PC-3 (cell line): Measurements from ENCODE around the gene CCDC91. TPM values are rescaled to one million over a fixed set of nuclear protein-coding genes. Genes with fewer than 3 reads are reported as not detected.
"Not testable (repeated sequence)": the region's sequence is repeated elsewhere in the genome, so short reads cannot be mapped to it uniquely, and the experiment has no call there.

Source experiments
- ATAC-seq: fragments of 200-7000 bp; cut with Tn5 transposase; 2 replicates; pipeline ENCODE4 v1.9.1; 2020; ENCODE audit warnings: mild to moderate bottlenecking, moderate library complexity
- BruUV-seq: library from RNA; stranded (reverse); fragments of 400-500 nt; replicated peaks from 2 replicates; lab custom pipeline; 2021; lab: Mats Ljungman, UMichigan
- CTCF ChIA-PET: fragments of 300-600 bp; sonication (Branson Sonifier 250); formaldehyde crosslinking; loops from one replicate; lab custom pipeline; 2022; ENCODE audit warnings: antibody characterized with exemption; lab: Charles Lee
- POLR2A ChIA-PET: fragments of 300-600 bp; sonication (Branson Sonifier 250); formaldehyde crosslinking; loops from one replicate; lab custom pipeline; 2022; ENCODE audit warnings: antibody characterized with exemption; ENCODE audit not compliant: unreplicated experiment; lab: Charles Lee
- DNase-seq: peaks from one replicate; pipeline ENCODE4 v3.0.0-alpha.2; 2015
- H2AFZ ChIP-seq: fragments of 300-600 bp; sonication (generic); 2 replicates; pipeline ENCODE4 v1.6.0; 2016; ENCODE audit warnings: antibody characterized with exemption, low read length
- H3F3A ChIP-seq: fragments of 300-600 bp; sonication (generic); one replicate; pipeline ENCODE4 v1.6.0; 2017; ENCODE audit warnings: antibody characterized with exemption, low read length, control low read depth, mild to moderate bottlenecking; ENCODE audit not compliant: unreplicated experiment
- H3K27ac ChIP-seq: fragments of 300-600 bp; sonication (generic); 2 replicates; pipeline ENCODE4 v1.5.1; 2016; ENCODE audit warnings: mild to moderate bottlenecking, low read length
- H3K27me3 ChIP-seq: fragments of 300-600 bp; sonication (generic); 2 replicates; pipeline ENCODE4 v1.6.1; 2016; ENCODE audit warnings: low read length, mixed read lengths
- H3K36me3 ChIP-seq: fragments of 300-600 bp; sonication (generic); 2 replicates; pipeline ENCODE4 v1.6.1; 2016; ENCODE audit warnings: low read depth, mixed run types, low read length, mixed read lengths
- H3K4me1 ChIP-seq: fragments of 300-600 bp; sonication (generic); 2 replicates; pipeline ENCODE4 v1.5.1; 2016; ENCODE audit warnings: low read length; ENCODE audit not compliant: insufficient read depth
- H3K4me2 ChIP-seq: fragments of 300-600 bp; sonication (generic); 2 replicates; pipeline ENCODE4 v1.6.0; 2016; ENCODE audit warnings: low read length
- H3K4me3 ChIP-seq: fragments of 300-600 bp; sonication (generic); 2 replicates; pipeline ENCODE4 v1.5.1; 2016; ENCODE audit warnings: mild to moderate bottlenecking, low read length, mixed read lengths
- H3K79me2 ChIP-seq: fragments of 300-600 bp; sonication (generic); 2 replicates; pipeline ENCODE4 v1.6.1; 2017; ENCODE audit warnings: low read length, mixed read lengths
- H3K9ac ChIP-seq: fragments of 300-600 bp; sonication (generic); 2 replicates; pipeline ENCODE4 v1.6.0; 2016; ENCODE audit warnings: mild to moderate bottlenecking, low read length
- H3K9me2 ChIP-seq: fragments of 300-600 bp; sonication (generic); replicated peaks from 2 replicates; pipeline ENCODE4 v1.6.1; 2016; ENCODE audit warnings: mixed run types, low read length, mixed read lengths
- H3K9me3 ChIP-seq: fragments of 300-600 bp; sonication (generic); 2 replicates; pipeline ENCODE4 v1.6.1; 2016; ENCODE audit warnings: low read length, mixed read lengths
- H4K20me1 ChIP-seq: fragments of 300-600 bp; sonication (generic); 2 replicates; pipeline ENCODE4 v1.6.1; 2016; ENCODE audit warnings: low read length, mixed read lengths
- EZH2 ChIP-seq: fragments of 300-600 bp; sonication (generic); IDR thresholded peaks from one replicate; pipeline ENCODE4 v1.6.1; 2017; ENCODE audit warnings: antibody characterized with exemption, mild to moderate bottlenecking, low read length; ENCODE audit not compliant: unreplicated experiment
- EZH2phosphoT487 ChIP-seq: fragments of 300-600 bp; sonication (generic); IDR thresholded peaks from 2 replicates; pipeline ENCODE4 v1.6.1; 2018; ENCODE audit warnings: mild to moderate bottlenecking, antibody characterized with exemption, low read length, borderline replicate concordance
- intact Hi-C: fragments of 100-400 bp; cut with micrococcal nuclease; formaldehyde crosslinking; loops from 2 replicates; pipeline ENCODE4 v1.9.0; 2023
- total RNA-seq: library from RNA; depleted of rRNA; stranded (reverse); fragments of >200 nt; gene quantifications from 2 replicates; pipeline ENCODE4 v1.2.3, GENCODE V29; 2014
- TF ChIP-seq, protein P1 (sequence below): fragments of 300-600 bp; sonication (generic); conservative IDR thresholded peaks from 2 replicates; pipeline ENCODE4 v1.5.1; 2017; ENCODE audit warnings: antibody characterized with exemption, low read depth, mild to moderate bottlenecking, low read length

CCDC91 gene
- total RNA-seq, 1 experiment from 2014 or later, result 15.7 TPM

DNA sequence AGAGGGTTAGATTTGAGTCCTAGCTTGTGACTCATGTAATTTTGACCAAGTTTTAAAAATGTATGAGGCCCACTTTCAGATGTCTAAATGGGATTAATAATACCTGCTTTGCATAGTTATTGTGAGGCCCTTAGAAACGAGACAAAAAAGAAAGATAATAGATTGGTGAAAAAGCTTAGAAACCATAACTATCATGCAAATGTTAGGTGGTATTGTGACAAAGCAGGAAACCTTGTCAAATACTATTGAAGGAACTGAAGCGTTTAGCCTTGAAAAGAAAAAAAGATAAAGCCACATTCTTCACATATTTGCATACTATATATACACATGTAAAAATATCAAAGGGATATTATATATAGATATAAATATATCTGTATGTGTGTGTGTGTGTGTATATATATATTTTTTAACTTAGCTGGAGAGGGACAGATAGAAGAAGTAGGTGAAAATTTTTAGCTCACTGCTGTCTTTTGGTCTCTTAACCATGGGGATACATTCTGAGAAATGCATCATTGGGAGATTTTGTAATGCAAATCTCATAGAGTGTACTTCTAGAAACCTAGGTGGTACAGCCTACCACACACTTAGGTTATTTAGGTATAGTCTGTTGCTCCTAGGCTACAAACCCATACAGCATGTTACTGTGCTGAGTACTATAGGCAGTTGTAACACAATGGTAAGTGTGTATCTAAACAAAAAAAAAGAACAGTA, 270.3 kb downstream of the CCDC91 start:
- Histone ChIP-seq H2AFZ (no peak overlapping the region), H3K79me2 (no peaks in the 10 kb centered on the region), H3K27ac (no peak overlapping the region), H3K4me1 (no peaks in the 10 kb centered on the region), H3K9me3 (no peaks in the 10 kb centered on the region), H3F3A (no peaks in the 10 kb centered on the region), H3K9ac (no peak overlapping the region), H3K36me3 (no peaks in the 10 kb centered on the region), H3K27me3 (no peaks in the 10 kb centered on the region), H3K9me2 (no peaks in the 10 kb centered on the region), H4K20me1 (no peaks in the 10 kb centered on the region), H3K4me2 (no peak overlapping the region), H3K4me3 (no peak overlapping the region)
- CTCF ChIA-PET, result no interaction called here
- POLR2A ChIA-PET, result no interaction called here
- intact Hi-C loops, result no loop called here
- ATAC-seq (no peak), DNase-seq (no peak)
- BruUV-seq, result no TSS peak
- TF ChIP-seq EZH2 (no peak), EZH2phosphoT487 (no peak)
- TF ChIP-seq, protein P1, sequence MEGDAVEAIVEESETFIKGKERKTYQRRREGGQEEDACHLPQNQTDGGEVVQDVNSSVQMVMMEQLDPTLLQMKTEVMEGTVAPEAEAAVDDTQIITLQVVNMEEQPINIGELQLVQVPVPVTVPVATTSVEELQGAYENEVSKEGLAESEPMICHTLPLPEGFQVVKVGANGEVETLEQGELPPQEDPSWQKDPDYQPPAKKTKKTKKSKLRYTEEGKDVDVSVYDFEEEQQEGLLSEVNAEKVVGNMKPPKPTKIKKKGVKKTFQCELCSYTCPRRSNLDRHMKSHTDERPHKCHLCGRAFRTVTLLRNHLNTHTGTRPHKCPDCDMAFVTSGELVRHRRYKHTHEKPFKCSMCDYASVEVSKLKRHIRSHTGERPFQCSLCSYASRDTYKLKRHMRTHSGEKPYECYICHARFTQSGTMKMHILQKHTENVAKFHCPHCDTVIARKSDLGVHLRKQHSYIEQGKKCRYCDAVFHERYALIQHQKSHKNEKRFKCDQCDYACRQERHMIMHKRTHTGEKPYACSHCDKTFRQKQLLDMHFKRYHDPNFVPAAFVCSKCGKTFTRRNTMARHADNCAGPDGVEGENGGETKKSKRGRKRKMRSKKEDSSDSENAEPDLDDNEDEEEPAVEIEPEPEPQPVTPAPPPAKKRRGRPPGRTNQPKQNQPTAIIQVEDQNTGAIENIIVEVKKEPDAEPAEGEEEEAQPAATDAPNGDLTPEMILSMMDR, result no peak

DNA sequence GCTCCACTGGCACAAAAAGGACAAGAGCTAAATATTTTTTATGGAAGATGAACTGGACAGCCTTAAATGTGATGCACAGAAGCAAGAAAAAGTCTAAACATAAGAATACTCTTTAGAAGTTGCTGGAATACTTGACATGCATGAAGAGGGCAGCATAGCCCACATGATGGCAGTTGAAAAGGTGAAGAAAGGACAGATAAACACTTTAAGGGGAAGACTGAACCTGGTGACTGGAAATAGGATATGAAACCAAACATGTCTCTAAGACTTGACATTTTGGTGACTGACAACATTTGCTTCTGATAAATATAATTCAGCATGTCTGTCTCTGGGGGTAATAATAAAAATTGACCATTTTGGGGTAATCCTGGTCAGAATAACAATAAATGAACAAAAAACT, 273.1 kb downstream of the CCDC91 start:
- Histone ChIP-seq H3F3A (no peaks in the 10 kb centered on the region), H3K9ac (no peak overlapping the region), H3K27ac (no peak overlapping the region), H3K4me3 (no peak overlapping the region), H3K9me2 (no peaks in the 10 kb centered on the region), H3K27me3 (no peaks in the 10 kb centered on the region), H4K20me1 (no peaks in the 10 kb centered on the region), H3K4me2 (no peak overlapping the region), H3K79me2 (no peaks in the 10 kb centered on the region), H3K4me1 (no peaks in the 10 kb centered on the region), H3K36me3 (no peaks in the 10 kb centered on the region), H3K9me3 (no peaks in the 10 kb centered on the region), H2AFZ (no peak overlapping the region)
- CTCF ChIA-PET, result no interaction called here
- DNase-seq (peak; percentile 7), ATAC-seq (no peak)
- BruUV-seq, result no TSS peak
- TF ChIP-seq, protein P1, result peak; percentile 34; the same call in 1 of the 2 replicates
- TF ChIP-seq EZH2phosphoT487, result no peak
- no peak for TF ChIP-seq EZH2
- intact Hi-C loops, result no loop called here
- POLR2A ChIA-PET, result no interaction called here

DNA sequence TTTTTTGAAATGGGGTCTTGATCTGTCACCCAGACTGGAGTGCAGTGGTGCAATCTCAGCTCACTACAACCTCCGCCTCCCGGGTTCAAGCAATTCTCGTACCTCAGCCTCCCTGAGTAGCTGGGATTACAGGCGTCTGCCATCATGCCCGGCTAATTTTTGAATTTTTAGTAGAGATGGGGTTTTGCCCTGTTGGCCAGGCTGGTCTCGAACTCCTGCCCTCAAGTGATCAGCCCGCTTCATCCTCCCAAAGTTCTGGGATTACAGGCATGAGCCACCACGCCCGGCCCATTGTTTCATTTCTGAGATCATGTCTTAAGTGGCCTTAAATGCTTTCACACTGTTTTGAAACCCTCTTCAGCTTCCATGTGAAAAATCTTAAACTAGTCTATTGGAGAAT, 281.5 kb downstream of the CCDC91 start:
- H3F3A ChIP-seq, H3K27me3 ChIP-seq, H3K79me2 ChIP-seq, ATAC-seq, H3K9me3 ChIP-seq, H3K4me2 ChIP-seq, H3K4me1 ChIP-seq, POLR2A ChIA-PET, H3K9me2 ChIP-seq, H3K9ac ChIP-seq, DNase-seq, H2AFZ ChIP-seq, intact Hi-C loops, CTCF ChIA-PET, H3K4me3 ChIP-seq, H3K27ac ChIP-seq, BruUV-seq, H4K20me1 ChIP-seq, H3K36me3 ChIP-seq: not testable (repeated sequence)

DNA sequence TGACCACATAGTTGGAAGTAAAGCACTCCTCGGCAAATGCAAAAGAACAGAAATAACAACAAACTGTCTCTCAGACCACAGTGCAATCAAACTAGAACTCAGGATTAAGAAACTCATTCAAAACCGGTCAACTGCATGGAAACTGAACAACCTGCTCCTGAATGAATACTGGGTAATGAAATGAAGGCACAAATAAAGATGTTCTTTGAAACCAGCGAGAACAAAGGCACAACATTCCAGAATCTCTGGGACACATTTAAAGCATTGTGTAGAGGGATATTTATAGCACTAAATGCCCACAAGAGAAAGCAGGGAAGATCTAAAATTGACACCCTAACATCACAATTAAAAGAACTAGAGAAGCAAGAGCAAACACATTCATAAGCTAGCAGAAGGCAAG, 285.9 kb downstream of the CCDC91 start:
- ATAC-seq, H3K4me3 ChIP-seq, CTCF ChIA-PET, H2AFZ ChIP-seq, H4K20me1 ChIP-seq, BruUV-seq, H3K4me1 ChIP-seq, DNase-seq, H3K9me2 ChIP-seq, H3K9ac ChIP-seq, H3K27ac ChIP-seq, H3F3A ChIP-seq, H3K9me3 ChIP-seq, intact Hi-C loops, H3K4me2 ChIP-seq, H3K27me3 ChIP-seq, H3K36me3 ChIP-seq, H3K79me2 ChIP-seq, POLR2A ChIA-PET: not testable (repeated sequence)

DNA sequence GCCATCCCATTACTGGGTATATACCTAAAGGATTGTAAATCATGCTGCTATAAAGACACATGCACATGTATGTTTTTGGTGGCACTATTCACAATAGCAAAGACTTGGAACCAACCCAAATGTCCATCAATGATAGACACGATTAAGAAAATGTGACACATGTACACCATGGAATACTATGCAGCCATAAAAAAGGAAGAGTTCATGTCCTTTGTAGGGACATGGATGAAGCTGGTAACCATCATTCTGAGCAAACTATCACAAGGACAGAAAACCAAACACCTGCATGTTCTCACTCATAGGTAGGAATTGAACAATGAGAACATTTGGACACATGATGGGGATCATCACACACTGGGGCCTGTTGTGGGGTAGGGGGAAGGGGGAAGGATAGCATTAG, 288.8 kb downstream of the CCDC91 start:
- intact Hi-C loops, POLR2A ChIA-PET, ATAC-seq, H3K79me2 ChIP-seq, H3F3A ChIP-seq, H3K4me1 ChIP-seq, H3K4me3 ChIP-seq, H3K9ac ChIP-seq, CTCF ChIA-PET, H3K9me2 ChIP-seq, H3K36me3 ChIP-seq, H3K27me3 ChIP-seq, H3K4me2 ChIP-seq, DNase-seq, BruUV-seq, H3K27ac ChIP-seq, H4K20me1 ChIP-seq, H3K9me3 ChIP-seq, H2AFZ ChIP-seq: not testable (repeated sequence)
